Fibroblast of lung (primary cell): ENCODE data around the gene LITAFD. TPM values are rescaled to one million over a fixed set of nuclear protein-coding genes. Genes with fewer than 3 reads are reported as not detected.
"Not testable (repeated sequence)": the region's sequence is repeated elsewhere in the genome, so short reads cannot be mapped to it uniquely, and the experiment has no call there.

Experiments used
- DNase-seq, 2 donors: peaks; one replicate each; pipeline versions ENCODE4 v3.0.0 to v3.0.0-alpha.2; 2010; ENCODE audit warnings: low read depth in 2 of 2
- H2AFZ ChIP-seq: 2 replicates; pipeline ENCODE4 v1.5.1; 2012; ENCODE audit warnings: low read length, control low read depth, inconsistent platforms
- H3K27ac ChIP-seq: 2 replicates; pipeline ENCODE4 v1.5.1; 2011; ENCODE audit warnings: low read length, control low read depth; ENCODE audit not compliant: insufficient read depth
- H3K27me3 ChIP-seq: 2 replicates; pipeline ENCODE4 v1.5.1; 2011; ENCODE audit warnings: mild to moderate bottlenecking, low read length; ENCODE audit not compliant: control insufficient read depth, insufficient read depth
- H3K36me3 ChIP-seq: 2 replicates; pipeline ENCODE4 v1.5.1; 2011; ENCODE audit warnings: low read length; ENCODE audit not compliant: control insufficient read depth, insufficient read depth
- H3K4me1 ChIP-seq: 2 replicates; pipeline ENCODE4 v1.5.1; 2011; ENCODE audit warnings: low read length; ENCODE audit not compliant: control insufficient read depth, insufficient read depth; ENCODE audit errors: extremely low read depth
- H3K4me2 ChIP-seq: 2 replicates; pipeline ENCODE4 v1.5.1; 2011; ENCODE audit warnings: low read length, control low read depth; ENCODE audit not compliant: insufficient read depth; ENCODE audit errors: extremely low read depth
- H3K4me3 ChIP-seq, 4 experiments: fragments of 200-600 bp in 1 of 4; sonication (generic) in 1 of 4; replicated peaks in 1 of 4; 2 replicates each; pipeline ENCODE4 v1.5.1; 2011 to 2016; ENCODE audit warnings: low read length in 4 of 4, low read depth in 3 of 4, mild to moderate bottlenecking in 3 of 4, control low read depth in 2 of 4, inconsistent platforms in 1 of 4, mixed read lengths in 1 of 4; ENCODE audit not compliant: insufficient read depth in 1 of 4; ENCODE audit errors: control extremely low read depth in 1 of 4
- H3K79me2 ChIP-seq: 2 replicates; pipeline ENCODE4 v1.5.1; 2012; ENCODE audit warnings: mild to moderate bottlenecking, low read length, inconsistent platforms; ENCODE audit not compliant: control insufficient read depth, insufficient read depth
- H3K9ac ChIP-seq: 2 replicates; pipeline ENCODE4 v1.5.1; 2011; ENCODE audit warnings: mild to moderate bottlenecking, low read length, control low read depth; ENCODE audit not compliant: insufficient read depth
- H3K9me3 ChIP-seq: 2 replicates; pipeline ENCODE4 v1.5.1; 2012; ENCODE audit warnings: low read depth, low read length; ENCODE audit not compliant: control insufficient read depth, insufficient read depth
- H4K20me1 ChIP-seq: 2 replicates; pipeline ENCODE4 v1.5.1; 2011; ENCODE audit warnings: low read length; ENCODE audit not compliant: control insufficient read depth, insufficient read depth; ENCODE audit errors: extremely low read depth
- EZH2 ChIP-seq: IDR thresholded peaks from 2 replicates; pipeline ENCODE4 v1.5.1; 2012; ENCODE audit warnings: low read length, control low read depth, mild to moderate bottlenecking; ENCODE audit errors: missing control alignments
- polyA plus RNA-seq, 2 donors: library from polyadenylated mRNA; depleted of rRNA in 1 of 2; stranded (reverse) in 1 of 2; unstranded in 1 of 2; fragments of >200 nt; gene quantifications; 2 replicates each; pipeline ENCODE4 v1.2.1, GENCODE V29; 2011 to 2012; ENCODE audit warnings: missing spikeins in 1 of 2
- total RNA-seq: library from RNA; depleted of rRNA; stranded (reverse); fragments of >200 nt; gene quantifications from 2 replicates; pipeline ENCODE4 v1.2.1, GENCODE V29; 2014
- TF ChIP-seq, protein P1 (sequence below), 2 donors: IDR thresholded peaks in 1 of 2; conservative IDR thresholded peaks in 1 of 2; 1 replicate in 1 of 2; 2 replicates in 1 of 2; pipeline ENCODE4 v1.5.1; 2011 to 2012; ENCODE audit warnings: low read length in 2 of 2, control low read depth in 1 of 2, inconsistent platforms in 1 of 2, low read depth in 1 of 2, mild to moderate bottlenecking in 1 of 2

The LITAFD gene
- total and polyA plus RNA-seq, 2 donors (not counting 1 experiment from before 2014, with no cell fraction given): not detected

DNA sequence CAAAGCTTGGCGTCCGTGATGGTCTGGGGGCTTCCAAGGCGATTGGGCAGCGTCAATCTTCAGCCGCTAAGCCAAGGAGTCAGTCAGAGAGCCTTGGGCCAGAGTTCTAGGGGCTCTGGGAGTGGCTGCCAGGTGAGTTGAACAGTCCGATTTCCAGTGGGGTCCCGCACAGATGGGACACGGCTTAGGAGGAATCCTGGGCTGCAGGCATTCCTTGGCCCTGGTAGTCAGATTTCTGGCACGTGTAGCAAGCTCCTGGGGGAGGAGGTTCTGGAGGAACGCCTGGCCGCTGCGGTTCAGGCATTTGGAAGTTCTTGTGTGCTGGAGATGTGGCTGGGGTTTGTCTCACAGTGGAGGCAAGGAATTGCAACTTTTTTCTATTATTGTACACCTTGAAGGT is 38.9 kb upstream of the LITAFD start:
- H3K4me1 ChIP-seq, H3K9me3 ChIP-seq, H4K20me1 ChIP-seq, H3K9ac ChIP-seq, H3K27me3 ChIP-seq, H2AFZ ChIP-seq, H3K4me3 ChIP-seq, H3K36me3 ChIP-seq, H3K4me2 ChIP-seq, H3K27ac ChIP-seq, DNase-seq: not testable (repeated sequence)
- peaks cover 16% of the 10 kb centered on the region for H3K79me2 ChIP-seq

DNA sequence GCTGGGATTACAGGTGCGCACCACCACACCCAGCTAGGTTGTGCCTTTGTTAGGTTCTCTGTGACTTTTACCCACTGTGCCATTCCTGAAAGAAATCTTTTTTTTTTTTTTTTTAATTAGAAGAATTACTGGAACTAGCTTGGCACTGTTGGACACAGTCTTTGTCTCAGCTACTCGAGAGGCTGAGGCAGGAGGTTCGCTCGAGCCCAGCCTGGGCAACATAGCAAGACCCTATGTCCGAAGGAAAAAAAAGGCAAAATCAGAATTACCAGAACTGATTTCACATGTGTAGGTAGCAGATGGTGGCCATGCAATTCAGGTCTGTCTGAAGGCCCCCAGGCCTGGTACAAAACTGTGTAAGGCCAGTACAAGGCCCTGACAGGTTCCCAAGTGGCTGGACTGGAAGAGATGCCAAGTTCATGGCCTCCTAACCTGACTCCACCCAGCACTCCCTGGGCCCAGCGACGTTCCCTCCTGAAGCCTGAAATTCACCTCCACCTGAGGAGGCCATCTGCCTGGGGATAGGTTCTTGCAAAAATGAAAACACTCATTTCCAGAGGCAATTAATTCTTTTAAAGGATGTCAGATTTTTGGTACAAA is 36.4 kb upstream of the LITAFD start:
- Histone ChIP-seq H3K9me3 (no peaks in the 10 kb centered on the region), H3K4me1 (peaks cover 21% of the 10 kb centered on the region), H3K27ac (no peak overlapping the region), H3K27me3 (no peaks in the 10 kb centered on the region), H4K20me1 (no peaks in the 10 kb centered on the region), H3K79me2 (peaks cover 15% of the 10 kb centered on the region), H2AFZ (no peak overlapping the region), H3K36me3 (peaks cover 12% of the 10 kb centered on the region), H3K9ac (no peak overlapping the region), H3K4me3 (no peak overlapping the region), H3K4me2 (no peak overlapping the region)
- TF ChIP-seq EZH2: no peak
- TF ChIP-seq, protein P1, sequence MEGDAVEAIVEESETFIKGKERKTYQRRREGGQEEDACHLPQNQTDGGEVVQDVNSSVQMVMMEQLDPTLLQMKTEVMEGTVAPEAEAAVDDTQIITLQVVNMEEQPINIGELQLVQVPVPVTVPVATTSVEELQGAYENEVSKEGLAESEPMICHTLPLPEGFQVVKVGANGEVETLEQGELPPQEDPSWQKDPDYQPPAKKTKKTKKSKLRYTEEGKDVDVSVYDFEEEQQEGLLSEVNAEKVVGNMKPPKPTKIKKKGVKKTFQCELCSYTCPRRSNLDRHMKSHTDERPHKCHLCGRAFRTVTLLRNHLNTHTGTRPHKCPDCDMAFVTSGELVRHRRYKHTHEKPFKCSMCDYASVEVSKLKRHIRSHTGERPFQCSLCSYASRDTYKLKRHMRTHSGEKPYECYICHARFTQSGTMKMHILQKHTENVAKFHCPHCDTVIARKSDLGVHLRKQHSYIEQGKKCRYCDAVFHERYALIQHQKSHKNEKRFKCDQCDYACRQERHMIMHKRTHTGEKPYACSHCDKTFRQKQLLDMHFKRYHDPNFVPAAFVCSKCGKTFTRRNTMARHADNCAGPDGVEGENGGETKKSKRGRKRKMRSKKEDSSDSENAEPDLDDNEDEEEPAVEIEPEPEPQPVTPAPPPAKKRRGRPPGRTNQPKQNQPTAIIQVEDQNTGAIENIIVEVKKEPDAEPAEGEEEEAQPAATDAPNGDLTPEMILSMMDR (conservative IDR thresholded peaks at IDR 0.05 in 1 of 2, IDR thresholded peaks at IDR 0.05 in 1 of 2; ENCODE audit: low read depth in 1 of 2, low read length in 2 of 2): no peak
- DNase-seq: no peak

DNA sequence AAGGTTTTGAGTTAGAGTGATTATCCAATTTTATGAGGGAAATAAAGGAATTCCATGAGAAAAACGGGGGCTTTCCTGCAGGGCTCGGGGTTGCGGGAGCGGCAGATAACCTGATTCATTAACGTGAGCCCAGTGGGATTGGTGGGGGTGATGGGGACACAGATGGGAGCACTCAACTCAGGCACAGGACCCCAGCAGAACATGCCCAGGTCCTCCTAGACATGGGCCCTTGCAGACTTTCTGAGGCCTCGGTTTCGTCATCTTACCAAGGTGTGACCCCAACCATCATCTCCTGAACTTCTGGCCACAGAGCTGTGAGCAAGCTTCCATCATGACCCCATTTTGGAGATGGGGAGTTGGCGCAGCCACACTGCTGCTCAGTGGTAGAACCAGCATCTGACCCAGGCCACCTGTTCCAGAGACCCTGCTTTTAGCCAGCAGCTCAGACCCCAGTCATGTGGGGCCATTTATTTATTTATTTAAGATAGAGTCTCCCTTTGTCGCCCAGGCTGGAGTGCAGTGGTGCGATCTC is 35.7 kb upstream of the LITAFD start:
- peaks cover 15% of the 10 kb centered on the region for H3K79me2 ChIP-seq
- no peak overlapping the region for H2AFZ ChIP-seq
- no peak overlapping the region for H3K4me3 ChIP-seq
- H3K36me3 ChIP-seq: peaks cover 12% of the 10 kb centered on the region
- no peak for DNase-seq
- no peak overlapping the region for H3K27ac ChIP-seq
- peaks cover 21% of the 10 kb centered on the region for H3K4me1 ChIP-seq
- H3K4me2 ChIP-seq: no peak overlapping the region
- no peaks in the 10 kb centered on the region for H3K9me3 ChIP-seq
- no peak overlapping the region for H3K9ac ChIP-seq
- no peaks in the 10 kb centered on the region for H3K27me3 ChIP-seq
- H4K20me1 ChIP-seq: no peaks in the 10 kb centered on the region
- TF ChIP-seq, protein P1 (conservative IDR thresholded peaks at IDR 0.05 in 1 of 2, IDR thresholded peaks at IDR 0.05 in 1 of 2; ENCODE audit: low read depth in 1 of 2, low read length in 2 of 2): no peak
- no peak for TF ChIP-seq EZH2
